ENCODE results near the gene SMOC2.

SMOC2 gene

GRCh38 chr6:168550326-168550725, 109.3 kb downstream of the SMOC2 start:
- H3K4me3 ChIP-seq (ENCODE audit: low read depth, low read length) = no peak overlapping the region
- no peak for TF ChIP-seq CTCF (IDR thresholded peaks at IDR 0.05; ENCODE audit: low read depth, low read length)

- H3K4me3 ChIP-seq (ENCODE audit: low read depth, low read length) = no peak overlapping the region
- TF ChIP-seq CTCF (IDR thresholded peaks at IDR 0.05; ENCODE audit: low read depth, low read length) = no peak
Observed at GRCh38 chr6:168554472-168554871, 113.5 kb downstream of the SMOC2 start.

GRCh38 chr6:168554898-168555617, 114.1 kb downstream of the SMOC2 start:
- H3K4me3 ChIP-seq (ENCODE audit: low read depth, low read length) = no peak overlapping the region
- no peak for TF ChIP-seq CTCF (IDR thresholded peaks at IDR 0.05; ENCODE audit: low read depth, low read length)

- no peak overlapping the region for H3K4me3 ChIP-seq (ENCODE audit: low read depth, low read length)
- no peak for TF ChIP-seq CTCF (IDR thresholded peaks at IDR 0.05; ENCODE audit: low read depth, low read length)
Observed at GRCh38 chr6:168555618-168556273, 114.8 kb downstream of the SMOC2 start.

- H3K4me3 ChIP-seq (ENCODE audit: low read depth, low read length) = no peak overlapping the region
- TF ChIP-seq CTCF (IDR thresholded peaks at IDR 0.05; ENCODE audit: low read depth, low read length) = no peak
Observed at GRCh38 chr6:168557512-168557911, 116.5 kb downstream of the SMOC2 start.

GRCh38 chr6:168558686-168559085, 117.7 kb downstream of the SMOC2 start:
- H3K4me3 ChIP-seq (ENCODE audit: low read depth, low read length) = no peak overlapping the region
- TF ChIP-seq CTCF (IDR thresholded peaks at IDR 0.05; ENCODE audit: low read depth, low read length) = no peak

- no peak overlapping the region for H3K4me3 ChIP-seq (ENCODE audit: low read depth, low read length)
- TF ChIP-seq CTCF (IDR thresholded peaks at IDR 0.05; ENCODE audit: low read depth, low read length) = no peak
Observed at GRCh38 chr6:168559574-168560098, 118.7 kb downstream of the SMOC2 start.

All from WI38 (cell line).